Dermis microvascular lymphatic vessel endothelial cell (primary cell): ENCODE data around the gene TUBA3D. TPM values are rescaled to one million over a fixed set of nuclear protein-coding genes. Genes with fewer than 3 reads are reported as not detected.
"Not testable (repeated sequence)": the region's sequence is repeated elsewhere in the genome, so short reads cannot be mapped to it uniquely, and the experiment has no call there.

Source experiments
- DNase-seq, 2 donors: peaks; one replicate each; pipeline versions ENCODE4 v3.0.0 to v3.0.0-alpha.2; 2010; ENCODE audit warnings: low read depth in 2 of 2
- total RNA-seq: library from RNA; depleted of rRNA; stranded (reverse); fragments of >200 nt; gene quantifications from 2 replicates; pipeline ENCODE4 v1.2.1, GENCODE V29; 2014

TUBA3D gene
- total RNA-seq, result not detected in 2 replicates

DNA sequence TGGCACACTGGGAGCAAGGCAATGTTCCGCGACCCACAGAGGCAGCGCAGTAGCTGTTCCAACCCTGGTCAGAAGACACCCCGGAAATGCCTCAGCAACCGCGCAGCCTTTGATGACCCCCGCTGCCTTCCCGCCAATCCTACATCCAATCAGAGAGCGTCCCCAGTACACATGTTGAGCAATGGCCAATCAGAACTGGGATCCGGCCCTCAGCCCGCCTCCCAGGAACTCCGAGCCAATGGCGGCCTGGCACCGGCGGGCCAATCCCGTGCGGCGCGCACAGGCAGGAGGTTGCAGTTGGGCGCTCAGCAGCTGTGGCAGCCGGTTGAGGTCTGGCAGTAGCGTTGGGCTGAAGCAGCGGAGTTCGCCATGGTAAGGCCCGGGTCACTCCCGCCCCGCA is at the start of gene TUBA3D:
Gene TUBA3D (plus strand): TSS at position 289 of the 400 bp plus-strand sequence. CDS start 81 bp downstream, at position 370.
- DNase-seq, result no peak

DNA sequence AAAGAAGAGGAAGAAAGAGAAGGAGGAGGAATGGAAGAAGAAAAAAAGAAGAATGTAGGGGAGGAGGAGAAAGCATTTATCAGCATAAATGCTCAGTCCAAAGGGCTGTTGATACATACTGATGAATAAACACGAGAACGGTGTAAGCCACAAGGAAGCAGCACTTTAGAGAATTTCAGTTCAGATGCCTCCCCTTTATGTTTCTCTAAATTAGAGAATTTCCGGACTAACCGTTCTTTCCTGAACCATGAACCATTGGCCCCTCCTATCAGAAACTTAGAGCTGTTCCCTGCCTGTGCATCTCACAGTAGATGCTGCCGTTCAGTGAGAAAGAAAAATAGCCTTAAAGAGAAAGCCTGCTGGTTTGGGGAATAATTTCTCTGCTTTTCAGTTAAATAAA is 49.2 kb upstream of the TUBA3D start:
- no peak for DNase-seq

DNA sequence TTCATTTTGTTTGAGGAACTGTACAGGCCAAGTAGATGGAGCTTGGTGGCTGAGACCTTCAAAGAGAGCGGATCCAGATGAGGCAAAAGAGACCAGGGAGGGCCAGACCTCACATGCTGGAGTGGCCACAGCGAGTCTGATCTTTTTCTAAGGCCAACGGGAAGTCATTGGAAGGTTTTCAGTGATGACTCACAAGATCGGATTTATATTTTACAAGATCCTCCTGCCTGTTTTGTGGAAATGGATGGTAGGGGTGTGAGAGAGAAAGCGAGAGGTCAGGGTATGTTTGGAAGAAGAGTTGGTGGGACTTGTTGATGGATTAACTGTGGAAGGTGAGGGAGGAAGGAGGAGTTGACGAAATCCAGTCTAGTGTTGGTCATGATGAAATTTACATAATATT is 44.6 kb upstream of the TUBA3D start:
- no peak for DNase-seq

DNA sequence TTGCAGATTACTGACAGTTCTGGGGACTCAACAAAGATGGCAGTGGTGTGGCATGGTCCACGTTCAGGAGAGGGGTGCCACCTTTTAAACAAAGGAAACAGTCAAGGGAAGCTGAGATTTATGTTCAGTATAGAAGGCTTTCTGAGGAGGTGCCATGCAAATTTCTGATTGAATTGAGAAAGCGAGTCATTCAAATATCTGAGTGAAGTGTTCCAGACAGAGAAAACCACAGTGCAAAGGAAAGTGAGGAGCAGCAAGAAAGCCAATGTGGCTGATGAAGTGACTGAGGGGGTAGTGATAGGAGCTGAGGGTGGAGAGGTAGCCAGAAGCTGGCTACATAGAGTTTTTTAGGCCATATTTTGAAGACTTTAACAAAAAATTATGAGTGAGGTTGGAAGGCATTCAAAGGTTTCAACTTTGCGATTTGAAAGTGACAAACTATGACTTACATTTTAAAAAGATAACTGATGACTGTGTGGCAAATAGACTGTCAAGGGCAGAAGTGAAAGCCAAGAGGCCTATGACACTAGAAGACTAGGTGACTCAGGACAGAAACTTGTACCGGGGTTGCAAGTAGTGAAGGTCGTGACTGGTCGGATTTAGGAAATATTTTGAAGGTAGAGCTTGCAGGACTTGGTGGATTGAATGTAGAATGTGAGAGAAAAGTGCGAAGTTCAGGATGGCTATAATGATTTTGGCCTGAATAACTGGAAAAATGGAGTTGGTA is 35.0 kb upstream of the TUBA3D start:
- not testable (repeated sequence) for DNase-seq

DNA sequence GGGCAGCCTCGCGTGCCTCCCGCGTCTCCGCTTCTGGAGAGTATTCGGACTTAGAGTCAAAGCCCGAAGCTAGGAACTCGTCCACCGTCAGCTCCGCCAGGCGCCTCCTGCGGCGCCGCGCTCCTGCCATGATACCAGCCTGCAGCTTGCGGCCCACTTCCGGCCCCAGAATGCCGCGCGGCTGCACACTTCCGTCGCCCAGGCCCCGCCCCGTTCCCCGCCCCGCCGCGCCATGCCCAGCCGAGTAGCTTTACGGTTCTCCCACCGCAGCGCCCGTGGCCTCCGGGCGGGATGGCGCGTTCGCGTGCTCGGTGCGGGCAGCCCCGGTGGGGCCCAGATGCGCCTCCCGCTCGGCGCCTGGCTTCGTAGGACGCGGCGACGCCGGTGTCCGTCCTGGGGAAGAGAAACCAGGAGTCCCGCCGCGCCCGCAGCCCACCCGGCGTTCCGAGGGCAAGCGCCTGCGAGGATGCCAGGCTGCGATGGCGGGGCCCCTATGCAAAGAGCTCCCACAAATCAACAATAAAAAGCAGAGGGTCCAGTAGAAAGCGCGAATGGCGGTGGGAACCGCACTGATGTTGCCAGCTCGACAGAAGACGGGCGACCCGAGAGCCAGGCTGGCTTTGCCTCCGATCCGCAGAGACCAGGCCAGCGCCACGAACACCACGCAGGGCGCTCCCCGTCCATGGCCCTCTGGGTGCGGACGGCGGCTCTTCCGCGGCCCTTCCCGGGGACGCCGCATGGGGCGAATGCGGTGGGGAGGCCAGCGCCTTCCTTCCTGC is 31.0 kb upstream of the TUBA3D start:
- not testable (repeated sequence) for DNase-seq

DNA sequence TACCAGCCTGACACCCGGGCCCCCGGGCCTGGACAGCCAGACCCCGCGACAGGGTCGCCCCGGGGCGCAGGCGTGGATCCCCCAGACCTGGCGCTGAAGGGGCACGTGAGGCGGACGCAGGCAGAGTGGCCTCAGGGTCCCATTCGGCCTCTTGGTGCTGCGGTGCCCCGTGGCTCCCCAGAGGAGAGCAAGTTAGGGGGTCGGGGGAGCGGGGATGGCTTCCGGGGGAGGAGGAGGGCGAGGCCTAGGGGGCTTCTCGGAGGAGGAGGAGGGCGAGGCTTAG is 30.5 kb upstream of the TUBA3D start:
- not testable (repeated sequence) for DNase-seq

DNA sequence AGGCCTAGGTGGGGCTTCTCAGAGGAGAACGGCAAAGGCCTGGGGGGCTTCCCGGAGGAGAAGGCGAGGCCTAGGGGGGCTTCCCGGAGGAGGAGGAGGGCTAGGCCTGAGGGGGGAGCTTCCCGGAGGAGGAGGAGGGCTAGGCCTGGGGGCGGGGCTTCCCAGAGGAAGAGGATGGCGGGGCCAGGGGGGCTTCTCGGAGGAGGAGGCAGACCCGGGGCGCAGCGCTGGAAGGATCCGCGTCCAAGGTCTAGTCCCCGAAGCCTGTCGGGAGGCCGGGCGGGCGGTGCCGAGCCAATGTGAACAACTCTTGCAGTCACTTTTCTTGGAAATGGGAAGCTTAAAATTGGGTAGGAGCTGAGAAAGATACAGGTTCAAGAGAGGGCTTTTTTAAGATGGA is 30.0 kb upstream of the TUBA3D start:
- DNase-seq, result no peak

DNA sequence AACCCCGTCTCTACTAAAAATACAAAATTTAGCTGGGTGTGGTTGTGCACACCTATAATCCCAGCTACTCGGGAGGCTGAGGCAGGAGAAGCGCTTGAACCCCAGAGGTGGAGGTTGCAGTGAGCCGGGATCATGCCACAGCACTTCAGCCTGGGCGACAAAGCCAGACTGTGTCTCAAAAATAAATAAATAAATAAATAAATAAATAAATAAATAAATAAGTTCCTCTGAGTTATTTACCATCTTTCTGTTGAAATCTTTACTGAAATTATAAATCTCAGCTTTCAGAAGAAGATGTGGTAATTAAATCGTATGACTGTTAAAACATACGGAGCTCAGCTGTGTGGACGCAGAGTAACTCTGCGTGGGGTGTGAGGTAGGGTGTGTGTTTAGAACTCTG is 27.9 kb upstream of the TUBA3D start:
- not testable (repeated sequence) for DNase-seq

DNA sequence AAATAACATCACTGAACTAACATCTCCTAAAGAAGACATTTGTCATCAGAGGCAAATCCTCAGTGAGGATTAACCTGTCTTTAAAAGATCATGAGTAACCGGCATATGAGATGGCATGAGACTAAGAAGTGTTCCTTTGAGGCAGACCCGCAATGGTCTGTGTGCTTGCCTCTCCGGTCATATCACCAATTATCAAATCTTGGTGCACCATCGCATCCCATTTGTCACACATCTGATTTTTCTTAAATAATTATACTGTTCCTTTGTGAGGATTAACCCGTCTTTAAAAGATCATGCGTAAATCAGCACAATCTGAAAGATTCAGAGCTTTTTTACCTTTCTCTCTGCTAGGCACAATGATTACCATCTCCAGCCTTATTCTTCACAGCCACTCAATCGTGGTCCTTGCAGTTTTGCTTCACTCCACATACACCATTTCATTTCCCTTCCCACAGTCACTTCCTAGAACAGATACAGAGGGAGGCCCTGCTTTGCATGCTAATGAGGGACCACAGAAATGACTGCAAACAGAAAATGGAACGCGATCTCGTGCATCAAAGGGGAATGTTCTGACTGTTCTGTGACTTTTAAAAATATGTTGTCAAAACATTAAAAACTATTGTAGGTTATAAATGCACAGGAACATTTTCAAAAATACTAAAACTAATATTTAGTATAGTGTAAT is 24.5 kb upstream of the TUBA3D start:
- not testable (repeated sequence) for DNase-seq

DNA sequence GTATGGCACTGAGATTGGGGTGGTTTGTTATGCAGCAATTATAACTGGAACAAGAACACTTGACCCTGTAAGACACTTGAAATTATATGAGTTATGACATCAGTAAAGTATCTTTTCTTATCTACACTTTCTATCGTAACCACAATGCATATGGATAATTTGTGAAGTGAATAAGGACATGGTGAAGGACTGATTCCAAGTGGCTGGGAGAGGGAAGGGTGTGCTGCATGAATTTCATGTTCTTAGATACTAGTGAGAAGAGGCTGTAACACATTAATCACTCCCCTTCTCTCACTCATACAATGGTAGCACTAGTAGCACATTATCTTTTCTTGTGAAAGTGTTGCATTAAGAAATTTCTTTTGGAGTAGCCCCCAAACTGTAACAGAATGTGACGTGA is 21.0 kb upstream of the TUBA3D start:
- DNase-seq, result not testable (repeated sequence)

DNA sequence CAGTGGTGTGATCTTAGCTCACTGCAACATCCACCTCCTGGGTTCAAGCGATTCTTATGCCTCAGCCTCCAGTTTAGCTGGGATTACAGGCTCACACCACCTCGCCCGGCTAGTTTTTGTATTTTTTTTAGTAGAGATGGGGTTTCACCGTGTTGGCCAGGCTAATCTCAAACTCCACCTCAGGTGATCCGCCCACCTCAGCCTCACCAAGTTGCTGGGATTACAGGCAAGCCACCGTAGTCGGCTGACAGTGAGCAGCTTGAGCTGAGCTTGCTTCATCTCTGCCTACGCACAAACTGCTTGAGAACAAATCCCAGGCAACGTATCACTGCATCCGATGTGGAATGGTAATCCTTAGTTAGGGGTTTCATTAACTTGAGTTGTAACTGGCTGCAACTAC is 8.2 kb upstream of the TUBA3D start:
- DNase-seq, result not testable (repeated sequence)

DNA sequence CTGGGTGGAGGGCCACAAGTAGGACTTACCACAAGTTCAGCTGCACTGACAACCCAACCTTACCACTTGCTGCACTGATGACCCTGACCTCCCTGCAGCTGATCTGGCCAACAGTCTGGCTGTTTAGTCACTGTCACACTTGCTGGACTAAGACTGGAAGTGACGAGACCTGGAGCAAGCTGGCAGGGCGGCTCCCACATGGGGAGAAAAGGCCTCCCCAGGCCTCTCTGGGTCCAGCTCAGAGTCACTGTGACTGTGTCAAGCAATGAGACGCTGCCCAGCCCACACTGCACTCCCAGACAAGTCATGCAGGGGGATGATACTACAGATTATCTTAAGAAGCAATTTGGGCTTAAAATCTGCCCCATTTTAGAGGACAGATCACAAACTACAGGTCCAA is 5.0 kb upstream of the TUBA3D start:
- DNase-seq, result not testable (repeated sequence)

DNA sequence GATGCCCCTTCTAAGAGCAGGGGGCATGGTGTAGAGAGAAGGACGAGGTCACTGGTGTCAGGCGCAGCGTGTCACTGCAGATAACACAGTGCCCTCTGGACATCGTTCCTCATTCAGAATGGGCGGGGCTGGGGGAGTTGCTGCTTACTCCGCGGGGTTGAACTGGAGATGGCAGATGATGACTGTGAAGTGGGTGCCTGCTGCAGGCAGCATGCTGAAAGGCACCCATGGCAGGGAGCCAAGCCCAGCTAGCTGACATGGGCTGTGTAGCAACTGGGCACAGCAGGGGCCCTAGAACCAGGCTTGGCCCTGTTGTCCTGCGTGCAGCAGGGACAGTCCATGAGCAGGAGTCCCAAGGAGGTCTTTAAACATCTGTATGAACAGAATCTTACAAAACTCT is 4.3 kb upstream of the TUBA3D start:
- not testable (repeated sequence) for DNase-seq

DNA sequence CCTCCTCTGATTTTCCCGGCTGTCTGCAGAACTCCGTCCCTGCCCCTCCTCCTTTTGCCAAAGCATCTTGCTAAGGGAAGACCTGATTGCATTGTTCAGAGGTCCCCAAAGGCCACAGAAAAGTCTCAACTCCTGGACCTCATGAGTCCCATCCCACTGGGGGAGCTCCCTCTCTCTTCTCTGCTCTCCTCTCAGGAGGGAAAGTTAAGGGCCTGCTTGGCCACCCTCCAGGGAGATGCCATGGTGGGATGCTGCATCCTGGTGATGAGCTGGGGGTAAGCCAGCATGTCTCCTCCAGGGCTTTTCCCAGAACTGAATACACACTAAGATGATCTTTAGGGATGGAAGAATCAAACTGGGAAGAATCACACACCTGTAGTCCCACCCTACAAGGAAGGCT is 2.7 kb upstream of the TUBA3D start:
- DNase-seq, result not testable (repeated sequence)

DNA sequence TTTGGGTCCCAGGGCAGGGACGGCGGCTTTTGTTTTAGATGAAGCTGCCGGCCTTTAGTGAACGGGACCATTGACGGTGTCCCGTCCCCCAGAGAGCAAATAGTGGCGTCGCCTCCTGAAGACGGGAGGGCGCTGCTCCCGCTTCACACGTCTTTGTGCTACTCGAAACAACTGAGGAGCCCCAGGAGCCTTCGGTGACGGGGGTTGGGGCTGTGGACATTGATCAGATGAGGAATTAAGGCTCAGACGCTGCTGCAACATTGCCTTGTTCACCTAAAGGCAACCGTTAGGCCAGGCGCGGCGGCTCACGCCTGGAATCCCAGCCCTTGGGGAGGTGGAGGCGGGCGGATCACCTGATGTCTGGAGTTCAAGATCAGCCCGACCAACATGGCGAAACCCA is 444 bp downstream of the TUBA3D start:
- not testable (repeated sequence) for DNase-seq

DNA sequence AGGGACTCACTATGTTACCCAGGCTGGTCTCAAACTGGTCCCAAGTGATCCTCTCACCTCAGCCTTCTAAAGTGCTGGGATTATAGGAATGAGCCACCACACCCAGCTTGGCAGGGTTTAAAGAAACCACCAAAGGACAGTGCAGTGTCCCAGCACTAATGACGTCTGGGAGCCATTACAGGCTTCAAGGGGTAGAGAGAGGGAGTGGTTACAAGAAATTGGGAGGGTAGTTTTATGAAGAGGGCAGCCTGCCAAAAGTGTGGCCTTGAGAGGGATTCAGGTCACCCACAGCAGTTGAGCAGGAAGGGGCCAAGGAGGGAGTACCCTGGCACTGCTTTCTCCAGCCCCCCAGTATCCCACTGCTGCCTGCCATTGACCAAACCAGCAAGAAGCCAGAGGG is 1.3 kb downstream of the TUBA3D start:
- not testable (repeated sequence) for DNase-seq

DNA sequence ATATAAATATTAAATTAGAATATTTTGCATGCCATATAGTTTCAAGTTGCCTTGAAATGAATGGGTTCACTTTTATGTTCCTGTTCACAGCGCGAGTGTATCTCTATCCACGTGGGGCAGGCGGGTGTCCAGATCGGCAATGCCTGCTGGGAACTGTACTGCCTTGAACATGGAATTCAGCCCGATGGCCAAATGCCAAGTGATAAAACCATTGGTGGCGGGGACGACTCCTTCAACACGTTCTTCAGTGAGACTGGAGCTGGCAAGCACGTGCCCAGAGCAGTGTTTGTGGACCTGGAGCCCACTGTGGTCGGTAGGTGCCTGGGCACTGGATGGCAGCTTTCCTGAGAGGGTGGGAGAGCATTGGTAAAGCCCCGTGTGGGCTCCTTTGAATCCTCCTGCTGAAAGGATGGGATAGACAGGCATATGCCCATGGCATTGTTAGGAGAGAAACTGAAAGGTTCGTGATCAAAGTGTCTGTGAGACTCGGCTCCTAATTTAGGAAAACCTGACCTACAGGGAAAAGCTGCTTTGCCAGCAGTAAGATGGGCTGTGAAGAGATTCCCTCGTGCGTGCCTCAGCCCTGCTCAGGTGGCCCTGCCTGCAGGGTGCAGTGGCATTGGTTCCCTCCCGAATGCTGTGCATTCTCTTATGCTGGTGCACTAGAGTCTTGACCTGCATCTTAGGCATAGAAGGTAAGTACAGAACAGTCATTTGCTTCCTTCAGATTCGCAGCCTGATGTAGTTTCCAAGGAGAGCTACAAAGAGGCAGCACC is 2.3 kb downstream of the TUBA3D start:
- DNase-seq, result not testable (repeated sequence)

DNA sequence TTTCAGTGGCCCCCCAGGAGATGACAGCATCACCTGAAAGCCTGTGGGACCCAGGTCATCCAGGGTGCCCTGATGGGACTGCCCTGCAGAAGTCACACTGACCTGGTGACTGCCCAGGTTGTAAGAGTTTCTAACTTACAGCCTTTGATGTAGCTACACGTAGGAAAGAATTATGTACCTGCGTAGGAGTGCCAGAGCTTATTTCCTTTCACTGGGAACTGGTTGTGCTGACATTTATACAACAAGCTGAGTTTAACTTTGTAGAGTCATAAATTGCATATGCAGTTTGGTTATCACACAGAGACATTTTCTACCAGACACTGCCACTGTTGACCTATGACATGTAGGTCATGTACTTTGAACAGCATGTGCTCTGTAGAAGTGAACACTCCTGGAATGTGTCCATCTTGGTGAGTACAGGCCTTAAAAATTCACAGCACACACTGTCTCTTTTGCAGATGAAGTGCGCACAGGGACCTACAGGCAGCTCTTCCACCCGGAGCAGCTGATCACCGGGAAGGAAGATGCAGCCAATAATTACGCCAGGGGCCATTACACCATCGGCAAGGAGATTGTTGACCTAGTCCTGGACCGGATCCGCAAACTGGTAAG is 3.0 kb downstream of the TUBA3D start:
- DNase-seq, result not testable (repeated sequence)

DNA sequence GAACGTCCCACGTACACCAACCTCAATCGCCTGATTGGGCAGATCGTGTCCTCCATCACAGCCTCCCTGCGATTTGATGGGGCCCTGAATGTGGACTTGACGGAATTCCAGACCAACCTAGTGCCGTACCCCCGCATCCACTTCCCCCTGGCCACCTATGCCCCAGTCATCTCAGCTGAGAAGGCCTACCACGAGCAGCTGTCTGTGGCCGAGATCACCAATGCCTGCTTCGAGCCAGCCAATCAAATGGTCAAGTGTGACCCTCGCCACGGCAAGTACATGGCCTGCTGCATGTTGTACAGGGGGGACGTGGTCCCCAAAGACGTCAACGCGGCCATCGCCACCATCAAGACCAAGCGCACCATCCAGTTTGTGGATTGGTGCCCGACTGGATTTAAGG is 4.4 kb downstream of the TUBA3D start:
- not testable (repeated sequence) for DNase-seq

DNA sequence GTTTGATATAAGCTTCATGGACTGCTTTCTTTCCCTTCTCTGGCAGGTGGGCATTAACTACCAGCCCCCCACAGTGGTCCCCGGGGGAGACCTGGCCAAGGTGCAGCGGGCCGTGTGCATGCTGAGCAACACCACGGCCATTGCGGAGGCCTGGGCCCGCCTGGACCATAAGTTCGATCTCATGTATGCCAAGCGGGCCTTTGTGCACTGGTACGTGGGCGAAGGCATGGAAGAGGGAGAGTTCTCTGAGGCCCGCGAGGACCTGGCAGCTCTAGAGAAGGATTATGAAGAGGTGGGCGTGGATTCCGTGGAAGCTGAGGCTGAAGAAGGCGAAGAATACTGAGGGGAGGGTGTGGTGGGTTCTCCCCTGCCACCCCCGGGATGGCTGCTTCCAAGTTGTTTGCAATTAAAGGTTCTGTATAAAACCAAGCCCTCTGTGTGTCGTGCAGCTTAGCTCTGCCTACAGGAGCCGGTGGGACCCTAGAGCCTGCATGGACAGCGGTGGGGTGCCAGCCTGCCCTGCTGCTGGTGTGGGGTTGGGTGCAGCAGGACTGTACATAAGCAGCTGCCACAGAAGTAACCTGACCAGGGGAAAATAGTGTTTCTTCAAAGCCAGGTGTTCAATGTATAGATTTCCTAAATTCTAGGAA is 6.7 kb downstream of the TUBA3D start:
- DNase-seq, result not testable (repeated sequence)
